Endothelial cell of umbilical vein (primary cell): Measurements from ENCODE around the gene THG1L. TPM values are rescaled to one million over a fixed set of nuclear protein-coding genes. Genes with fewer than 3 reads are reported as not detected.

ENCODE experiments used
- BruUV-seq: library from RNA; stranded (reverse); fragments of 400-500 nt; replicated peaks from 2 replicates; lab custom pipeline; 2021; lab: Mats Ljungman, UMichigan
- CTCF ChIA-PET: fragments of 300-600, 350-600 bp; sonication (Branson Sonifier 250); formaldehyde crosslinking; loops from one replicate; lab custom pipeline; 2021; ENCODE audit warnings: antibody characterized with exemption, inconsistent platforms; lab: Charles Lee
- POLR2A ChIA-PET: fragments of 300-600, 350-600 bp; sonication (Branson Sonifier 250); formaldehyde crosslinking; loops from one replicate; lab custom pipeline; 2021; ENCODE audit warnings: antibody characterized with exemption, inconsistent platforms; lab: Charles Lee
- DNase-seq: peaks from one replicate; pipeline ENCODE4 v3.0.0-alpha.2; 2011; ENCODE audit warnings: low read depth, low spot score
- FAIRE-seq: peaks from 2 replicates; lab custom pipeline; 2011; peaks lifted over from hg19 to GRCh38; lab: Jason Lieb, UNC
- H2AFZ ChIP-seq: 2 replicates; pipeline ENCODE4 v1.6.0; 2012; ENCODE audit warnings: low read depth, low read length, control low read depth, inconsistent platforms
- H3K27ac ChIP-seq: 2 replicates; pipeline ENCODE4 v1.5.1; 2011; ENCODE audit warnings: low read depth, mild to moderate bottlenecking, control low read depth, low read length, moderate library complexity; ENCODE audit not compliant: insufficient read depth
- H3K27me3 ChIP-seq, 2 experiments: 2 replicates each; pipeline versions ENCODE4 v1.6.0 to v1.6.1; 2011; ENCODE audit warnings: low read length in 2 of 2, mixed read lengths in 1 of 2; ENCODE audit not compliant: control insufficient read depth in 2 of 2, insufficient read depth in 2 of 2
- H3K36me3 ChIP-seq, 2 experiments: 2 replicates in 1 of 2; 3 replicates in 1 of 2; pipeline ENCODE4 v1.5.1; 2011; ENCODE audit warnings: low read length in 2 of 2, mild to moderate bottlenecking in 1 of 2, moderate library complexity in 1 of 2; ENCODE audit not compliant: control insufficient read depth in 2 of 2, insufficient read depth in 2 of 2; ENCODE audit errors: extremely low read depth in 1 of 2
- H3K4me1 ChIP-seq: 3 replicates; pipeline ENCODE4 v1.5.1; 2011; ENCODE audit warnings: mild to moderate bottlenecking, low read length; ENCODE audit not compliant: control insufficient read depth, insufficient read depth; ENCODE audit errors: extremely low read depth
- H3K4me2 ChIP-seq: 2 replicates; pipeline ENCODE4 v1.6.1; 2011; ENCODE audit warnings: low read length, control low read depth, mixed read lengths; ENCODE audit not compliant: insufficient read depth
- H3K4me3 ChIP-seq, 3 experiments: fragments of 200-600 bp in 1 of 3; sonication (generic), shearing (Covaris generic) in 1 of 3; replicated peaks in 1 of 3; 2 replicates each; pipeline ENCODE4 v1.5.1; 2011 to 2016; ENCODE audit warnings: control low read depth in 3 of 3, low read length in 3 of 3, mild to moderate bottlenecking in 2 of 3, inconsistent platforms in 1 of 3, low read depth in 1 of 3, moderate library complexity in 1 of 3; ENCODE audit not compliant: insufficient read depth in 1 of 3
- H3K79me2 ChIP-seq: 2 replicates; pipeline ENCODE4 v1.6.0; 2012; ENCODE audit warnings: low read length, inconsistent platforms; ENCODE audit not compliant: control insufficient read depth, insufficient read depth
- H3K9ac ChIP-seq: replicated peaks from 2 replicates; pipeline ENCODE3; 2011; ENCODE audit warnings: low read length, control low read depth; ENCODE audit not compliant: insufficient read depth; ENCODE audit errors: extremely low read depth
- H3K9me1 ChIP-seq: replicated peaks from 3 replicates; pipeline ENCODE4 v1.6.0; 2011; ENCODE audit warnings: mild to moderate bottlenecking, low read length; ENCODE audit not compliant: control insufficient read depth, insufficient read depth; ENCODE audit errors: extremely low read depth
- H3K9me3 ChIP-seq: replicated peaks from 2 replicates; pipeline ENCODE4 v1.5.1; 2012; ENCODE audit warnings: low read length, inconsistent platforms; ENCODE audit not compliant: control insufficient read depth, insufficient read depth
- H4K20me1 ChIP-seq: replicated peaks from 2 replicates; pipeline ENCODE3; 2011; ENCODE audit warnings: mild to moderate bottlenecking, low read length; ENCODE audit not compliant: control insufficient read depth, insufficient read depth; ENCODE audit errors: extremely low read depth
- EZH2 ChIP-seq: IDR thresholded peaks from 2 replicates; pipeline ENCODE4 v1.6.1; 2012; ENCODE audit warnings: borderline replicate concordance, low read depth, mild to moderate bottlenecking, moderate library complexity, low read length, inconsistent platforms; ENCODE audit not compliant: severe bottlenecking
- FOS ChIP-seq: IDR thresholded peaks from 2 replicates; pipeline ENCODE4 v1.6.1; 2011; ENCODE audit warnings: mild to moderate bottlenecking, low read length, moderate library complexity, borderline replicate concordance; ENCODE audit not compliant: insufficient read depth
- GATA2 ChIP-seq: IDR thresholded peaks from 2 replicates; pipeline ENCODE4 v1.7.0; 2011; ENCODE audit warnings: low read depth, mild to moderate bottlenecking, moderate library complexity, mixed read lengths, low read length; ENCODE audit not compliant: insufficient read length, insufficient read depth
- JUN ChIP-seq: IDR thresholded peaks from 2 replicates; pipeline ENCODE4 v1.6.1; 2011; ENCODE audit warnings: borderline replicate concordance, low read depth; ENCODE audit not compliant: insufficient read length, insufficient read depth
- MAX ChIP-seq: IDR thresholded peaks from 2 replicates; pipeline ENCODE4 v1.6.1; 2011; ENCODE audit not compliant: insufficient read depth, insufficient read length
- MYC ChIP-seq: IDR thresholded peaks from one replicate; pipeline ENCODE4 v1.6.1; 2011; ENCODE audit warnings: mild to moderate bottlenecking, low read depth, low read length
- POLR2A ChIP-seq: IDR thresholded peaks from 2 replicates; pipeline ENCODE4 v1.6.1; 2012; ENCODE audit warnings: low read depth, mild to moderate bottlenecking, control low read depth, low read length
- POLR2AphosphoS5 ChIP-seq: IDR thresholded peaks from 2 replicates; pipeline ENCODE4 v1.6.1; 2012; ENCODE audit warnings: low read depth, mild to moderate bottlenecking, control low read depth, low read length, moderate library complexity; ENCODE audit not compliant: insufficient read depth
- dilution Hi-C: fragments of 300-500 bp; cut with MboI; formaldehyde crosslinking; loops from one replicate; pipeline ENCODE4 v1.15.0; 2019; ENCODE audit warnings: low sequenced_read_pairs; ENCODE audit not compliant: extremely low pct_ligation_motif_present
- intact Hi-C: fragments of 100-400 bp; cut with micrococcal nuclease; formaldehyde crosslinking; loops from one replicate; pipeline ENCODE4 v1.10.0; 2022
- polyA plus RNA-seq, 4 experiments: library from polyadenylated mRNA; depleted of rRNA in 3 of 4; stranded (reverse) in 3 of 4; unstranded in 1 of 4; fragments of >200 nt; gene quantifications; 2 replicates each; pipeline versions ENCODE4 v1.2.1 to v1.2.3, GENCODE V29; 2011 to 2012; ENCODE audit warnings: missing spikeins in 1 of 4
- total RNA-seq: library from RNA; stranded (reverse); gene quantifications from 2 replicates; pipeline ENCODE4 v1.2.3, GENCODE V29; 2021
- TF ChIP-seq, protein P1 (sequence below), 2 donors: IDR thresholded peaks; 1 replicate in 1 of 2; 2 replicates in 1 of 2; pipeline ENCODE4 v1.5.1; 2011; ENCODE audit warnings: low read length in 2 of 2, mild to moderate bottlenecking in 2 of 2, moderate library complexity in 2 of 2, control low read depth in 1 of 2, inconsistent platforms in 1 of 2, low read depth in 1 of 2; ENCODE audit not compliant: insufficient read depth in 1 of 2; ENCODE audit errors: extremely low read depth in 1 of 2

The THG1L gene
- total and polyA plus RNA-seq, 2 donors (not counting 3 experiments of a cell fraction or from before 2014, with no cell fraction given): 4.4 to 7.6 TPM

GRCh38 chr5:157767689-157768088 lies 36.5 kb downstream of the THG1L start:
- no peak overlapping the region for H2AFZ ChIP-seq
- CTCF ChIA-PET: interaction anchor here (0.9 to 1.9 kb wide), 3 partner anchors 177 to 1339 kb away, joined by 3 to 4 read pairs (median 3); no protein-coding TSS in a partner anchor
- no peaks in the 10 kb centered on the region for H3K79me2 ChIP-seq
- intact Hi-C loops (no loop called here), dilution Hi-C loops (no loop called here)
- no peaks in the 10 kb centered on the region for H4K20me1 ChIP-seq
- FAIRE-seq: no peak
- no peak for DNase-seq
- no peak for TF ChIP-seq EZH2
- TF ChIP-seq POLR2AphosphoS5: no peak
- no peak for TF ChIP-seq POLR2A
- no peak for TF ChIP-seq MAX
- TF ChIP-seq GATA2: no peak
- no peak for TF ChIP-seq MYC
- no peak overlapping the region for H3K27ac ChIP-seq
- BruUV-seq: no TSS peak
- peaks cover 0 to 3% of the 10 kb centered on the region in 2 experiments for H3K27me3 ChIP-seq
- no peaks in the 10 kb centered on the region for H3K9me3 ChIP-seq
- H3K36me3 ChIP-seq: no peaks in the 10 kb centered on the region
- H3K4me1 ChIP-seq: no peaks in the 10 kb centered on the region
- no peaks in the 10 kb centered on the region for H3K9me1 ChIP-seq
- no peak overlapping the region for H3K9ac ChIP-seq
- no peak overlapping the region for H3K4me3 ChIP-seq
- no peak overlapping the region for H3K4me2 ChIP-seq
- POLR2A ChIA-PET: no interaction called here

DNA sequence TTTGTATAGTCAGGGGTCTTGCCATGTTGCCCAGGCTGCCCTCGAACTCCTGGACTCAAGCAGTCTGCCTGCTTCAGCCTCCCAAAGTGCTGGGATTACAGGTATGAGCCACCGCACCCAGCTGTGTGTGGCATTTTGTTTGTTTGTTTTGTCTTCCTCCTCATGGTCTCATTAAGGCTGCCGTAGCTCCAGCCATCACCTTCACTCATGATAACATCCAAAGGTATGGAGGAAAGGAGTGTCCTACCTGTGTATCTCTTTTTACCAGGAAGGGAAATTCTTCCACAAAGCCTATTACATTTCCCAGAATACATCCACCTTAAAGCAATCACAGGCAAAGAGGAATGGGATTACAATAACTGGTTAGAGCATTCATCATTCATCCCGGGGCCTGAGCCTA lies 39.4 kb downstream of the THG1L start:
- Histone ChIP-seq H3K9me3 (no peaks in the 10 kb centered on the region), H4K20me1 (no peaks in the 10 kb centered on the region), H2AFZ (no peak overlapping the region), H3K9me1 (no peaks in the 10 kb centered on the region), H3K27me3 (peaks cover 0 to 4% of the 10 kb centered on the region in 2 experiments), H3K9ac (no peak overlapping the region), H3K27ac (no peak overlapping the region), H3K36me3 (no peaks in the 10 kb centered on the region), H3K79me2 (no peaks in the 10 kb centered on the region), H3K4me3 (no peak overlapping the region), H3K4me1 (no peaks in the 10 kb centered on the region), H3K4me2 (no peak overlapping the region)
- TF ChIP-seq, protein P1, sequence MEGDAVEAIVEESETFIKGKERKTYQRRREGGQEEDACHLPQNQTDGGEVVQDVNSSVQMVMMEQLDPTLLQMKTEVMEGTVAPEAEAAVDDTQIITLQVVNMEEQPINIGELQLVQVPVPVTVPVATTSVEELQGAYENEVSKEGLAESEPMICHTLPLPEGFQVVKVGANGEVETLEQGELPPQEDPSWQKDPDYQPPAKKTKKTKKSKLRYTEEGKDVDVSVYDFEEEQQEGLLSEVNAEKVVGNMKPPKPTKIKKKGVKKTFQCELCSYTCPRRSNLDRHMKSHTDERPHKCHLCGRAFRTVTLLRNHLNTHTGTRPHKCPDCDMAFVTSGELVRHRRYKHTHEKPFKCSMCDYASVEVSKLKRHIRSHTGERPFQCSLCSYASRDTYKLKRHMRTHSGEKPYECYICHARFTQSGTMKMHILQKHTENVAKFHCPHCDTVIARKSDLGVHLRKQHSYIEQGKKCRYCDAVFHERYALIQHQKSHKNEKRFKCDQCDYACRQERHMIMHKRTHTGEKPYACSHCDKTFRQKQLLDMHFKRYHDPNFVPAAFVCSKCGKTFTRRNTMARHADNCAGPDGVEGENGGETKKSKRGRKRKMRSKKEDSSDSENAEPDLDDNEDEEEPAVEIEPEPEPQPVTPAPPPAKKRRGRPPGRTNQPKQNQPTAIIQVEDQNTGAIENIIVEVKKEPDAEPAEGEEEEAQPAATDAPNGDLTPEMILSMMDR (IDR thresholded peaks at IDR 0.05; ENCODE audit: extremely low read depth in 1 of 2, insufficient read depth in 1 of 2, low read depth in 1 of 2, low read length in 2 of 2): no peak
- no peak for TF ChIP-seq FOS
- no peak for TF ChIP-seq POLR2A
- no peak for TF ChIP-seq MAX
- no peak for TF ChIP-seq JUN
- TF ChIP-seq MYC: no peak
- no peak for TF ChIP-seq POLR2AphosphoS5
- CTCF ChIA-PET: no interaction called here
- FAIRE-seq: no peak
- POLR2A ChIA-PET: no interaction called here
- DNase-seq: no peak
- intact Hi-C loops: no loop called here
- no TSS peak for BruUV-seq
- dilution Hi-C loops: no loop called here
